Ishikawa (cell line): Measurements from ENCODE around the gene SLC5A10.

Experiments
- CREB1 ChIP-seq: IDR thresholded peaks from 2 replicates; pipeline ENCODE4 v1.6.1; 2012; ENCODE audit warnings: low read depth
- EP300 ChIP-seq: IDR thresholded peaks from 2 replicates; pipeline ENCODE4 v1.6.1; 2012; ENCODE audit warnings: borderline replicate concordance
- MAX ChIP-seq: IDR thresholded peaks from 2 replicates; pipeline ENCODE4 v1.6.1; 2012
- RAD21 ChIP-seq: IDR thresholded peaks from 2 replicates; pipeline ENCODE4 v1.6.1; 2012; ENCODE audit warnings: low read depth

- TF ChIP-seq MAX, result no peak
- TF ChIP-seq CREB1, result no peak
- TF ChIP-seq RAD21, result no peak
- TF ChIP-seq EP300, result 0 out of 2 replicates have a peak, but pooled peaks have one; percentile 24
Observed at GRCh38 chr17:19004421-19005136, 52.6 kb downstream of the SLC5A10 start, which contains the start of gene FAM83G.
